Left lobe of liver (tissue), 2 donors: ENCODE results near the gene ADCY1. TPM values are rescaled to one million over a fixed set of nuclear protein-coding genes. Genes with fewer than 3 reads are reported as not detected.

ENCODE experiments used
- ATAC-seq: fragments of 200-7000 bp; cut with Tn5 transposase; one replicate; pipeline ENCODE4 v1.9.1; 2020; ENCODE audit warnings: mild to moderate bottlenecking, moderate library complexity
- DNase-seq: peaks from one replicate; pipeline ENCODE4 v3.0.0-alpha.2; 2020; ENCODE audit warnings: low spot score
- total RNA-seq: library from RNA; stranded (reverse); gene quantifications from one replicate; pipeline ENCODE4 v1.2.1, GENCODE V29; 2021
- donor health status: DM: no; HTN: no; CAD: no; lungs with moderate emphysema.
- donor health status: DM: no; HTN: yes; CAD: no.

ADCY1 gene
- total RNA-seq, 1 donor from 2014 or later: 12.8 TPM

DNA sequence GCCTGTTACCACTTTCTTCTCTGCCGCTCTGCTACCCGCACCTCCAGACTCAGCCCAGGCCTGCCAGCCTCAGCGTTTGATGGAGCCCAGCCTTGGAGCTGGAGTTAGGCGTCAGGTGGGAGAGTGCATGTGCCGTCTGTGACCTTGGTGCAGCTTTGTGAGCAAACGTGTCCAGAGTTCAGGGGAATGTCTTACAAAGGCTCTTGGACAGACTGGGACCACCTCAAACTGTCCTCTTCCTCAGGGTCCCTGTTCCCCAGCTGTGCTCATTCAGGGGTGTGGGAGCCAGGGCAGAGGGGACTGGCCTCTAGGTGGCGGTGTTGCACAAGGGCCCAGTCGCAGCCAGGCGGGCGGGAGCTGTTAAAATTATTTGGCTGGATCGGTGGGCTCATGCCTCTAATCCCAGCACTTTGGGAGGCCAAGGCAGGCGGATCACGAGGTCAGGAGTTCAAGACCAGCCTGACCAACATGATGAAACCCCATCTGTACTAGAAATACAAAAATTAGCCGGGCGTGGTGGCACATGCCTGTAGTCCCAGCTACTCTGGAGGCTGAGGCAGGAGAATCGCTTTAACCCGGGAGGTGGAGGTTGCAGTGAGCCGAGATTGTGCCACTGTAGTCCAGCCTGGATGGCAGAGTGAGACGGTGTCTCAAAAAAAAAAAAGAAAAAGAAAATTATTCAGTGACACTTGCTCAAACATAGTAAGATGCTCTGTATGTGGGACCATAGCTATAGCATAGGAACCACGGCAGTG, 89.2 kb downstream of the ADCY1 start:
- ATAC-seq (peak; percentile 97), DNase-seq (peak; percentile 60)

DNA sequence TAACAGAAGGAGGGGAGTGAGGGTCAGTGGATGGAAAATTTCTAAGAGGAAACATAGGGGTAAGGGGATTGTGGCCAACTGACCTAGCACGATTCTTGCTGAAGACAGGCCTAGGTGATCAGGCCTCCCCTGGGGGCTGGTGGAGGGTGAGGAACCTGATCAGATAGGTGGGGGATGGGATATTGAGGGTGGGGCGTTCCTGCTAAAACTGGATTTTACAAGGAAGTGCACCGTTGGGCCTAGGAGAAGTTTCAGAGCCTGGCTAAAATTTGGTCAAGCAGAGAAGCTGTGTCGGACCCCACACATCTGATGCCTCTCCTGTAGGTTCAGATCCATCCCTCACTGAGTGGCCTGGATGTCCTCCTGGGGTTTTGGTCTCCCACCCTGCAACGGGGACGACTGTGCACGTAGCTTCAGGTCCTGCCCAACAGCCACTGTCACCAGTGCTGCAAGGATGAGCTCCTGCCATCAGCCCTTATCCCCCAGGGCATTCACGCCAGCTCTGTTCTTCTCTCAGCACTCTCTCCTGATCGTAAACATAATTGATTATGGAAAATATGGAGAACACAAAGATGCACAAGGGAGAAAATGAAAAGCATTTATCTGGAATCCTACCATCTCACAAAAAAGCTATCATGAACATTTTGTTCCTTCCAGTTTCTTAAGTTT, 89.9 kb downstream of the ADCY1 start:
- ATAC-seq (no peak), DNase-seq (peak; percentile 32)

DNA sequence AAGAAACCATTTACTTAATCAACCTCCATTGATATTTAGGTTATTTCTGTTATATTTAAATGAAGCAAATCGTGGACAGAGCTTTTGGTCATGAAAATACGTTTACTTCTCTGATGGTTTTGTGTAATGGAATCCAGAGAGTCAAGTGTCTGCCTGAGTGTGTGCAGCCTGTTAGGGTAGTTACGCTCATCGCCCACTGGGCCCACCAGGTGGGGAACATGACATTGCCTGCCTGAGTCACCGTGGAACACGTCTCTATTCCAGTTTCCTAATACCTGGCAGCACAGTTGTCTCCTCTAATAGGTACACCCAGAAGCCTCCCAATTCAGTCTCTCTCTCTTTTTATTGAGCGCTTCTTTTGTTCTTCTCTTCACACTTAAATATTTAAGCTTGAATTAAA, 91.0 kb downstream of the ADCY1 start:
- DNase-seq: peak; percentile 22
- no peak for ATAC-seq

DNA sequence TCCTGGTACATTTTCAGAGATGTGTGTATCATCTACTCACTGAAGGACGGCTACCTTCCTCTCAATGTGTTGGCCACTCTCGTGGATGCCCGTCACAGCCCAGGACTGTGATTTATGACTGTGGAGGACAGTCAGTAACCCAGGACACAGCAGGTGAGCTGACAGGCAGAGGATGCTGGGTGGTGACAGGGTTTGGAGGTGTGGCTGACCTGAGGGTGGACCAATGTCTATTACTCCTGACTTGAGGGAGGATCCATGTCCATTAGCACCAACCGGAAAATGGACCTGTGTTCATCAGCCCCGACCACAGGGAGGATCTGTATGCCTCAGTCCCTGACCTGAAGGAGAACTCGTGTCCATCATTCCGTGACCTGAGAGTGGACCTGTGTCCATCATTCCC, 96.1 kb downstream of the ADCY1 start:
- ATAC-seq: peak; percentile 62
- peak; percentile 41 for DNase-seq

DNA sequence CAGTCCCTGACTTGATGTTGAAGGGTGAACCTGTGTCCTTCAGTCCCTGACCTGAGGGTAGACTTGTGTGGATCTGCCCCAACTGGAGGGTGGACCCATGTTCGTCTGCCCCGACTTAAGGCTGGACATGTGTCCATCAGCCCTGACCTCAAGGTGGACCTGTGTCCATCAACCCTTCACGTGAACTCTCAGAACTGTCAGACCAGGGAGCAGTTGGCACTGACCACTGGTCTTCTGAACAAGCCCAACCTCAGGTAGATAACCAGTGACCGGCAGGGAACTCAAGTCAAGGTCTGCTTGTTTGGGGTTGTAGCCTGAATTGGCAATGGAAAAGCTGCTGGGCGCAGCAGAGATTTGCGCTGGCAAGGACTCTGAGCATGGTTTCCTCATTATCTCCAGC, 96.5 kb downstream of the ADCY1 start:
- DNase-seq (peak; percentile 83), ATAC-seq (peak; percentile 96)

DNA sequence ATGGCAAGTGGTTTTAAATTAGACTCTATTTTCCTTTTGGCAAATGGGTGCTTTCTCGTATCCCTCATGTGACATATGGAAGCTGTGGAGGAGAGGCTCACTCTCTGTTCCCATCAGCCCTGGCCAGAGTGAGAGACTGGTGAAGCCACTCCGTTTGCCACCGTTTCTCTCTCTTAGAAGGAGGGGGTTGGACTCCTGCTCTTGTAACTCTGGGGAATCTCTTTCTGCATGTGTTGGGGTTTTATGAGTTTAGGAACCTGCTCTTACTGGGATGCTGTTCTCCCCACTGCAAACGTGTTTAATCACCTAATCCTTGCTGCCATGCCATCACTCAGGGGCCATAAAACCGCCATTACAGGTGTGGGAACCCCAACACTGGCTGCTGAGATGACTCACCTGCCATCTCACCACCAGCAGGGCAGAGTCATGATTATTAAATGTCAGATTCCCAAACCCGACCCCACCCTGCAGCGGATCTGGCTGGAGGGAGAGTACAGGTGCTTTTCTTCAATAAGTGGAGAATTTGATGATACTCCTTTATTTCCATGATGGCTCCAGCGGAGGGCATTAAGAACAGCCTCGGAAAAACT, 103.2 kb downstream of the ADCY1 start:
- DNase-seq (peak; percentile 18), ATAC-seq (no peak)

DNA sequence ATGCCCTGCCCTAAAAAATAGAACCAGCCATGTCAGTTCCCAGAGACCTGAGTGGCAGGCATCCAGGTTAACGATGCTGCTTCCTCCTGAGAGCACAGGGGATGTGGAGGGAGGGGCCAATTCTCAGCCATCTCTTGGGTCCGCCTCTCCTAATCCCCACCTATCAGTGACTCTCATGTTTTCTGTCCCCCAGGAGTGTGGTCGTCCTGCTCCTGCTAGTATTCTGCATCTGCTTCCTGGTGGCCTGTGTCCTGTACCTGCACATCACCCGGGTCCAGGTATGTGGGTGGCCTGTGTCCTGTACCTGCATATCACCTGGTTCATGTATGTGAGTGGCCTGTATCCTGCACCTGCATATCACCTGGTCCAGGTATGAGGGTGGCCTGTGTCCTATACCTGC, 105.3 kb downstream of the ADCY1 start:
- ATAC-seq (no peak), DNase-seq (peak; percentile 27)

DNA sequence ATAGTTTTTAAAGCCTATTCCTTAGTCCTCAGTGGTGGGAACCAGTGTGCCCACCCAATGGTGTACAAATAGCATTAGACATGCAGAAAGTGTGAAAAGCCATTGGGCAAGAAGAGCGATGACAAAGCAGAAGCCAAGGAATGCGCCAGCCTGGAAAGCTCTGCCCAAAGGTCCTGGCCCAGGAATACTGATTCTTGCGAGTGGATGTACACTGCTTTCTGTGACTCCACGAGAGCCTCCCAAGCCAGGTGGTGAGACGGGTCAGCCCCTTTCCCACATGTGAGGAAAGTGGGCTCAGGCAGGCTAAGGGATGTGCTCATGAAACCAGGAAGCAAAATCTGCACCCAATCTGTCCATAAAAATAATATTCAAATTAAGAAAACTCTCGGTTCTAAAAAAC, 106.6 kb downstream of the ADCY1 start:
- DNase-seq: no peak
- no peak for ATAC-seq

DNA sequence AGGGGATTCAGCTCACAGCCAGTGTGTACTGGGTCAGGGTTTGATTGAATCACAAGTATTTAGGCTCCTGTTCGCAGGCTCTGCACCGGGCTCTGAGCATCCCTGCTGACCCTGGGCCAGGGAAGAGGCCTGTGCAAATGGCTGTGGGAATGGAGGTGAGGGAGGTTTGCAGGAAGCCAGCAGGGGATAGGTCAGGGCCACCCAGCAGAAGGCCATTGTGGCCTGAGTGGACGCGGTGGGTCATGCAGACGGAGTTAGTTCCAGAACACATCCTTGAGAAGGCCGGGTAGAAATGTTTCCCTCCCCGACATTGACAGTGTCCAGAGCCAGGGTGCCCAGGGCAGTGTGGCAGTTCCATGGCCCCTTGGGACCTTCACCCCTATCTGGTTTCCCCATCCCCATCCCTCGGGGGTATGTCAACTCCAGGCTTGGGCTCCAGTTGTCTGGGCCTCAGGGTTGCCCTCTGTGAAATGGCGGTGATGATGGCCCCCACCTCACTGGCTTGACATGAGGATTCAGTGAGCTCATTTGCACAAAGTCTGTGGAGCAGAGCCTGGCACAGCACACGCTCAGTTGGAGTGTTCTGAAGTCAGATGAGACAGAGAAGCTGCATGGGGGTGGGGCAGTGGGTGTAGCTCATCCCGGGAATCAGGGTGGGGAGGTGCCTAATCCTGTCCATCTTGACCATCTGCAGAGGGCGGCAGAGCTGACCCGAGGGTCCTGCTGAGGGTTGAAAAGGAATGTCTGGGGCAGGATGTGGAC, 107.6 kb downstream of the ADCY1 start:
- ATAC-seq (no peak), DNase-seq (peak; percentile 32)

DNA sequence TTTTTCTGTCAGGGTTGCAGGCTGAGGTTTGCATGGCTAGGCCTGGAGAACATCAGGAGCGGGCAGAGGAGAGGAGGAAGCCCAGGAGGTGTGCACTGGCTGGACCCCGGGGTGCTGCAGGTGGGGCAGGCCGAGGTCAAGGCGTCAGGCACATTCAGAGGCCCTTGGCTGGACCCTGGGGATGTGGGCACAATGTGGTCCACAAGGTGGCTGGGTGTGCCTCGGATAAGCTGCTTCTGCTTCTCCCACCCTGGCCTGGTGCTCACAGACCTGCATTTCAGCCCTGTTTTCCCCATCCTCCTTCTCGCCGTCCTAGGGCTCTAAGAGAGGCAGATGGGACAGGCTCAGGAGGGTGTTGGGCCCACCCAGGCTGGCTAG, 108.2 kb downstream of the ADCY1 start:
- DNase-seq: peak; percentile 35
- no peak for ATAC-seq

DNA sequence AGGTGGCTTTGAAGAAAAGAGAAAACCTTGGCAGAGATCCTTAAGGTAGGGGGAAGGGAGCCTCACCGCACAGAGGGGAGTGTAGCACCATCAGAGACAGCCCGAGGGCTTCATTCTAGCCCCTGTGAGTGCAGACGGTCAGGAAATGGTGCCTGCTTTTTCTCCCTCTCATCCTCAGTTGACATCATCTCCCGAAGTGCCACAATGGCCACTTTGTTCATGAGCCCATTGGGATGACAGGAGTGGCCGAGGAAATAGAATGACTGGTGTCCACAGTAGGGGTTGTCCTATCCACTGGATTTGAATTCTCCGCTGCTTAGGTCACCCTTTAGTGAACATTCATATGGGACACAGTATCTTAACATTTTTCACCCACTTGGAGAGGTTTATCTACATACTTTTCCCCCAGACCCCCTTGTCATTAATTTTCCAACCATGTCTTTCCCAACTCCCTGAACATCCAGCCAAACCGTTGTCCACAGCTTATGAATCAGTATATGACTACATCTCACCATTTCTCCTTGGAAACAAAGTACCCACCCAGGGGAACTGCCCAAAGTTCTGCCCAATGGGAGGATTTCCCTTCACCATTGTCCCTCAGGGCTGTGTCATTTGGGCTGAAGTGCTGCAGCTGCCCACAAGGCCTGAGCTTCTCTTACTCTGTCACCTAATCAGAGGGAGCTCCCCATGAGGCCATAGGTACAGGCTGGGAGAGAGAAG, 108.8 kb downstream of the ADCY1 start:
- DNase-seq: no peak
- no peak for ATAC-seq

DNA sequence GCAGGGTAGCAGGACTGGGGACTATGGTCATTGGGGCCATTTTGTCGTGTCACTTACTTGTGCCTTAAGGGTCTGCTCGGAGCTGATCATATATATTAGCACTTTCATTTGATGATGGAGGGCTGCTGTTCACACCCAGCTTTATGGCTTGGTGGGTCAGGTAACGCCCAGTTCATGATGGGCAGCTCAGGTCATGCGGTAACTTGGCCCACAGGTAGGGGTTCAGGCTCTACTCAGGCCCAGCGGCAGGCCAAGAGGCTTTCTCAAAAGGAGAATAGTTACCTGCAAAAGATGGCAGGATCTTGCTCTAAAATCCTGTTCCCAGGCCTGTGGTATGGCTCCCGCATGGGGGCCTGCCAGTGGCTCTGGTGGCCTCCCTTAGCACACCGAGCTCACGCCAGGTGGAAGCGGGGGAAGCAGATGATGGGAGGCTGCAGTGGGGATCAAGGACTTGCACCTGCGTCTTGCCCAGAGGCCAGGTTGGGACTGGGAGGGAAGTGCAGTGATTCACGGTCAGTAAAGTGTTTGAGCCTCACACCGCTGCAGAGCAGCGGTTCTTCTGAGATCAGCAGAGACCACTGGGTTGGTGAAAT, 109.5 kb downstream of the ADCY1 start:
- DNase-seq: no peak
- no peak for ATAC-seq

DNA sequence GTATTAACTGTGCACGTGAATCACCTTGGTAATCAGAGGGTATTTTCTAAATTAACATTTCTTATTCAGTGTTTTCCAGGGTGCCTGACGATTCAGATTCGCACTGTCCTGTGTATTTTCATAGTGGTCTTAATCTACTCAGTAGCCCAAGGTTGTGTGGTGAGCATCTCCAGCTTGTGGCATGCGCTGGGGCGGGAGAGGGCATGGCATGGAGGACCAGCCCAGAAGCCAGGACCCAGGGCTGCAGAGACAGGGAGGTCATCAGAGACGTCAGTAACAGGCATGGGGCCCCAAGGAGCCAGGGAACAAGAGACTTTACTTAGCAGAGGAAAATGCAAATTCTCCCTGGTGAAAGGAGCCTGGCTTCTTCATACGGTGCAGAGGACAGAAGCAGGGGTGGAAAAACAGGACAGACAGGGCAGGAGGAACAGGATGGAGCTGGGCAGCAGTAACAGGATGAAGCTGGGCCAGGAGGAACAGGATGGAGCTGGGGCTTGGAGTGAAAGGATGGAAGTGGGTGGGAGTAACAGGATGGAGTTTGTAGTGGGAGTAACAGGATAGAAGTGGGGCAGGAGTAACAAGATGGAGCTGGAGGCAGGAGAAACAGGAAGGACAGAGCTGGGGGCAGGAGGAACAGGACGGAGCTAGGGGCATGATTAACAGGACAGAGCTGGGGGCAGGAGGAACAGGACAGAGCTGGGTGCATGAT, 110.9 kb downstream of the ADCY1 start:
- ATAC-seq (no peak), DNase-seq (no peak)

DNA sequence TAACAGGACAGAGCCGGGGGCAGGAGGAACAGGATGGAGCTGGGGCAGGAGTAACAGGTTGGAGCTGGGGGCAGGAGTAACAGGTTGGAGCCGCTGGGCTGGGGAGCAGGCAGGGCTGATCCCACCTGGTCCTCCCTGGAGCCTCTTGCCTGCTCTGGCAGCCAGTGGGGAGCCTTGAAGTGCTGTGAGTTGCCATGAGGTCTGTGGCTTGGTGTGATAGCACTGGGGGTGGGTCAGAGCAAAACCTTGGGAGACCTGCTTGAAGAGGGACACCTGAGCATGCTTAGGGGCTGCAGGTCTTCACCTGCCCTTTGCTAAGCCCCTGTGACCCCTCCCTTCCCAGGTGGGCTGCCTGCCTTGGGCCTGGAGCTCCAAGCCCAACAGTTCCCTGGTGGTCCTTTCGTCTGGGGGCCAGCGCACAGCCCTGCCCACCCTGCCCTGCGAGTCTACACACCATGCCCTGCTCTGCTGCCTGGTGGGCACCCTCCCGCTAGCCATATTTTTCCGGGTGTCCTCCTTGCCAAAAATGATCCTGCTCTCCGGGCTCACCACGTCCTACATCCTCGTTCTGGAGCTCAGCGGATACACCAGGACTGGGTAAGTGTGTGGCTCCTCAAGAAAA, 111.6 kb downstream of the ADCY1 start:
- DNase-seq (peak; percentile 37), ATAC-seq (no peak)

DNA sequence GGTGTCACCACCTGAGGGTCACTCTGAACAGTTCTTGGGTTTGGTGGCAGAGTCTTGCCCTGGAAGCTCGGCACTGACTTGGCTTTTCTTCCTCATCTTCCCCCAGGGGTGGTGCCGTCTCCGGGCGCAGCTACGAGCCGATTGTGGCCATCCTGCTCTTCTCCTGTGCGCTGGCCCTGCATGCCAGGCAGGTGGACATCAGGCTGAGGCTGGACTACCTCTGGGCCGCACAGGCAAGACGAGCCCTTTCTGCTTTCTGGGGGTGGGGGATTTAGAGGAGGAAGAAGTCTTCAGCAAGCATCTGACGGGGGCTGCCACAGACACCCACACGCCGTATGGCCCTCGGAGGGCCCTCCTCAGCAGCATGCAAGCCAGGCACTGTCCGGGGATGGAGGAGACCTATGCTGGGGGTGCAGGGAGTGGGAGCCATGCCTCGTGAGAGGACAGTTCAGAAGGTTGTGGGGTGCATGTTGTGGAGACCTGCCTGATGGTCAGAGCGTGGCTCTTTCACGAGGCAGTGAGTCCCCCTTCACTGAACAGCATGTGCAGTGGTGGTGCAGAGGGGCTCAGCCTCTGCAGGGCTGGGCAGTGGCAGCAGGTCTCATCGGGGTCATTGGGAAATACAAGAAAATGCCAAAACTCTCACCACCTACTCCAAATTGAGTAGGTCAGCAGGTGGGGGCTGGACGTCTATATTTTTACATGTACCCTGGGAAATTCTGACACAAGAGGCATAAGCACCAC, 112.4 kb downstream of the ADCY1 start:
- DNase-seq (peak; percentile 28), ATAC-seq (no peak)

DNA sequence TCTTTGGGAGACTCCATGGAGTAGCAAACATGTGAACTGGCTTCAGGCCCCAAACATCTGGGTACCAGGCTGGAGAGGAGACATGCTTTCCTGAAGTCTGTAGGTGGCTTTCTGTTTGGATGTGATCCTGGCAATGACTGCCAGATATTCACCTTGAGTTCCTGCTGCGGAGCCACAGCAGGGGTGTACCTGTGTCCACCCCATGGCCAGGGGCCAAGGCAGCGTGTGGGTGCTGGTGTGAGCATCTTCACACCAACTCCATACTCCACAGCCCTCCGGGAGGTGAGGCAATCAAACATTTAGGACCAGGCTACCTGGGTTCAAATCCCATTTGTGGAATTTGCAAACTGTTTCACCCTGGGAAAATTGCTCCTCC, 113.0 kb downstream of the ADCY1 start:
- DNase-seq (no peak), ATAC-seq (no peak)

DNA sequence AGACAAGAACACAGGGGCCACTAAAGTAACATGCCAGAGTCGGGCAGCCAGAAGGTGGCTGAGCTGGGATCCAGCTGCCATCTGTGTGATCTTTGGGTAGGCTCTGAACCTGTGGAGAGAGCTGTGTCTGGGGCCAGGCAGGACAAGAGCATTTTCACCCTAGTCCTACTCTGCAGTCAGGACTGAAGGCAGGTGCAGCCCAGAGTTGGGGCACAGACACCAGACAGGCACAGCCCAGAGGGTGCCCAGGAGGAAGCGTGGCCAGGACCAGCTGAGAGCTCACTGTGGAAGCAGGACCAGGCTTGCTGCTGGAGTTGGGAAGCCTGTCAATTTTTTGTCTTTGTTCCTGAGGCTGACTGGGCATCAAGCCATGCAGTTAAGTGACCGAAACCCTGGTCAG, 113.6 kb downstream of the ADCY1 start:
- peak; percentile 75 for DNase-seq
- peak; percentile 53 for ATAC-seq

DNA sequence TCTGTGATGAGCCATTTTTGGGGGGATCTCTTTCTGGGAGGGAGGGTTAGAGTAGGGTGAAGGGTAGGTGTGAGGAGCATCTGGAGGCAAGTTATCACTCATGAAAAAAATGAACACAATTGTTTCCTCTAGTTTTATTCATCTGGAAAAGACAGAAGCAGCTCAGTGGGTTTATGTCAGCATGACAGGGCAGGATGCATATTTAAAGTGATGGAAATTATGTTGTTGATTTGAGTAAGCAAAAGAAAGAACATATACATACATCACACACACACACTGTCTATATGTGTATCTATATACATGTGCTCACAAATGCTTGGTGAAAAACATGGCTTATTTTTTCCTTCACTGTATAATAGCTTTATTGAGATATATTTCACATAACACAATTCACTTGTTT, 114.2 kb downstream of the ADCY1 start:
- DNase-seq: no peak
- ATAC-seq: no peak
